ENCODE measurements around the gene MYO7A. TPM values are rescaled to one million over a fixed set of nuclear protein-coding genes. Genes with fewer than 3 reads are reported as not detected.

The MYO7A gene
- total RNA-seq, 2 experiments from 2014 or later = 0.61 to 0.63 TPM

DNA sequence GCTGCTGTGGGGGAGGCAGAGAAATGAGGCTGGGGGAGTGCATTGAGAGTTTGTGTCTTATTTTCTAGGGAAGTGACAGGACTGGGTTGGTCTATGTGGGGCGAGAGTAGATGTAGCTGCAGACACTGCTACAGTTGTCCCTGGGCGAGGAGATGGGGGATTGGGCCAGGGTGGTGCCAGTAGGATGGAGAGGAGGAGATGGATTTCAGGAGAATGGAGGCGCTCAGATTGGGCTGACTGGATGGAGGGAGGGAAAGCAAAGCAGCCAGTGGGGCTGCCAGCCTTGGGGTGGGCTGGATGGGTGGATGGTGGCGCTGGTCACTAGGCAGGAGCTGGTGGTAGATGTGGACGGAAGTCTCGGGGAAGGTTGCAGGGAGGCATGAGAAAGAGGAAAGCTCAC is 16.1 kb upstream of the MYO7A start:
- Histone ChIP-seq H3K27ac (ENCODE audit: low read depth in 1 of 2, low read length in 2 of 2) (no peak overlapping the region), H3K9me3 (ENCODE audit: control insufficient read depth in 1 of 2, insufficient read depth in 1 of 2, low read length in 2 of 2) (no peaks in the 10 kb centered on the region), H3K36me3 (ENCODE audit: insufficient read depth, low read length) (no peaks in the 10 kb centered on the region), H3K27me3 (ENCODE audit: control insufficient read depth in 1 of 2, insufficient read depth in 2 of 2, low read length in 2 of 2) (no peaks in the 10 kb centered on the region), H3K4me3 (ENCODE audit: low read length) (no peak overlapping the region), H3K4me1 (ENCODE audit: insufficient read depth, low read length) (no peaks in the 10 kb centered on the region)
- DNase-seq = no peak
- Mint-ChIP-seq H3K9me3 (no peaks in the 10 kb centered on the region), H3K4me3 (no peak overlapping the region), H3K27me3 (no peaks in the 10 kb centered on the region), H3K36me3 (ENCODE audit: low read depth) (no peaks in the 10 kb centered on the region), H3K27ac (no peak overlapping the region), H3K4me1 (ENCODE audit: low read depth) (no peaks in the 10 kb centered on the region)
- intact Hi-C loops (cut with DNase I, micrococcal nuclease) = no loop called here
- ATAC-seq (ENCODE audit: poor library complexity) = no peak
- ChIA-PET POLR2A (no interaction called here), CTCF (no interaction called here)
- TF ChIP-seq, protein P1, sequence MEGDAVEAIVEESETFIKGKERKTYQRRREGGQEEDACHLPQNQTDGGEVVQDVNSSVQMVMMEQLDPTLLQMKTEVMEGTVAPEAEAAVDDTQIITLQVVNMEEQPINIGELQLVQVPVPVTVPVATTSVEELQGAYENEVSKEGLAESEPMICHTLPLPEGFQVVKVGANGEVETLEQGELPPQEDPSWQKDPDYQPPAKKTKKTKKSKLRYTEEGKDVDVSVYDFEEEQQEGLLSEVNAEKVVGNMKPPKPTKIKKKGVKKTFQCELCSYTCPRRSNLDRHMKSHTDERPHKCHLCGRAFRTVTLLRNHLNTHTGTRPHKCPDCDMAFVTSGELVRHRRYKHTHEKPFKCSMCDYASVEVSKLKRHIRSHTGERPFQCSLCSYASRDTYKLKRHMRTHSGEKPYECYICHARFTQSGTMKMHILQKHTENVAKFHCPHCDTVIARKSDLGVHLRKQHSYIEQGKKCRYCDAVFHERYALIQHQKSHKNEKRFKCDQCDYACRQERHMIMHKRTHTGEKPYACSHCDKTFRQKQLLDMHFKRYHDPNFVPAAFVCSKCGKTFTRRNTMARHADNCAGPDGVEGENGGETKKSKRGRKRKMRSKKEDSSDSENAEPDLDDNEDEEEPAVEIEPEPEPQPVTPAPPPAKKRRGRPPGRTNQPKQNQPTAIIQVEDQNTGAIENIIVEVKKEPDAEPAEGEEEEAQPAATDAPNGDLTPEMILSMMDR (IDR thresholded peaks at IDR 0.05) = no peak

DNA sequence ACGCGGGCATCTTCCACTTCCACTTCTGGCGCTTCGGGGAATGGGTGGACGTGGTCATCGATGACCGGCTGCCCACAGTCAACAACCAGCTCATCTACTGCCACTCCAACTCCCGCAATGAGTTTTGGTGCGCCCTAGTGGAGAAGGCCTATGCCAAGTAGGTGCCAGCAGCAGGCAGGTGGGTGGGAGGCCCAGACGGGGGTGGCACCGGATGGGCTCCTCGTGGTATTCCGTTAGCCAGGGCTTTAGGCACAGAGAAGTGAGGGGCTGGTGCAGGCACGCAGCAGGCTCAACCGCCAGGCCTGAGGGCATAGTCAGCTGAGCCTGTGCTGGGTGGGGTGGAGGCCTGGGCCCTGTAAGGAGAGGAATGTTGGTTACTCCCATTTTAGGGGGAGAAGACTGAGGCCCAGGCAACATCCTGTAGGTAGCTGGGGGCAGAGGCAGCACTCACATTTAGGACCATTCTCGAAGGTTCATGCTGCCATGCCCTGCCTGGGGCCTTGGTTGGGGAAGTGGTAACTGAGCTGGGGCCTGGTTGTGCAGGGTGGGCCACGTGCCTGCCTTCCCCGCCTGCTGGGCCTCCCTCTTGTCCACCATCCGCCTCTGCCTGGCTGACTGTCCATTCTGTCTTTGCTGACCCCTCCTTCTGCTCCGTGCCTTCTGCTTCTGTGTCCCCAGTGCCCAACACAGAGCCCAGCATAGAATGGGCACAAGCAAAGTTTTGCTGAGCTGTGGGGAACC is 15.2 kb upstream of the MYO7A start:
- TF ChIP-seq, protein P1 (IDR thresholded peaks at IDR 0.05) = no peak
- no peaks in the 10 kb centered on the region for H3K4me1 Mint-ChIP-seq (ENCODE audit: low read depth)
- no peaks in the 10 kb centered on the region for H3K27me3 ChIP-seq (ENCODE audit: control insufficient read depth in 1 of 2, insufficient read depth in 2 of 2, low read length in 2 of 2)
- H3K27me3 Mint-ChIP-seq = no peaks in the 10 kb centered on the region
- no peak overlapping the region for H3K27ac ChIP-seq (ENCODE audit: low read depth in 1 of 2, low read length in 2 of 2)
- no peaks in the 10 kb centered on the region for H3K9me3 Mint-ChIP-seq
- no peaks in the 10 kb centered on the region for H3K36me3 ChIP-seq (ENCODE audit: insufficient read depth, low read length)
- CTCF ChIA-PET = no interaction called here
- H3K4me3 Mint-ChIP-seq = no peak overlapping the region
- no peak overlapping the region for H3K4me3 ChIP-seq (ENCODE audit: low read length)
- DNase-seq (no peak), ATAC-seq (ENCODE audit: poor library complexity) (no peak)
- no peaks in the 10 kb centered on the region for H3K36me3 Mint-ChIP-seq (ENCODE audit: low read depth)
- no peak overlapping the region for H3K27ac Mint-ChIP-seq
- H3K4me1 ChIP-seq (ENCODE audit: insufficient read depth, low read length) = no peaks in the 10 kb centered on the region
- POLR2A ChIA-PET = interaction anchor here (0.7 kb wide), 1 partner anchor 1492 kb away, joined by 3 read pairs; no protein-coding TSS in a partner anchor
- H3K9me3 ChIP-seq (ENCODE audit: control insufficient read depth in 1 of 2, insufficient read depth in 1 of 2, low read length in 2 of 2) = no peaks in the 10 kb centered on the region
- intact Hi-C loops (cut with DNase I, micrococcal nuclease) = no loop called here

- H3K4me3 ChIP-seq (ENCODE audit: low read length) = no peak overlapping the region
- Mint-ChIP-seq H3K27ac (no peak overlapping the region), H3K4me1 (ENCODE audit: low read depth) (no peaks in the 10 kb centered on the region), H3K36me3 (ENCODE audit: low read depth) (no peaks in the 10 kb centered on the region), H3K27me3 (no peaks in the 10 kb centered on the region), H3K4me3 (no peak overlapping the region), H3K9me3 (no peaks in the 10 kb centered on the region)
- no peaks in the 10 kb centered on the region for H3K4me1 ChIP-seq (ENCODE audit: insufficient read depth, low read length)
- H3K27me3 ChIP-seq (ENCODE audit: control insufficient read depth in 1 of 2, insufficient read depth in 2 of 2, low read length in 2 of 2) = no peaks in the 10 kb centered on the region
- ChIA-PET CTCF (no interaction called here), POLR2A (no interaction called here)
- H3K36me3 ChIP-seq (ENCODE audit: insufficient read depth, low read length) = no peaks in the 10 kb centered on the region
- no peaks in the 10 kb centered on the region for H3K9me3 ChIP-seq (ENCODE audit: control insufficient read depth in 1 of 2, insufficient read depth in 1 of 2, low read length in 2 of 2)
- intact Hi-C loops (cut with DNase I, micrococcal nuclease) = no loop called here
- H3K27ac ChIP-seq (ENCODE audit: low read depth in 1 of 2, low read length in 2 of 2) = no peak overlapping the region
- peak in 2 of 14 experiments; percentile 26 to 41 for DNase-seq
- TF ChIP-seq, protein P1 (IDR thresholded peaks at IDR 0.05) = peak; percentile 44
- no peak for ATAC-seq (ENCODE audit: poor library complexity)
These were observed 14.5 kb upstream of the MYO7A start for GRCh38 chr11:77113382-77114088.

Measured in CD4-positive, alpha-beta T cell (primary cell).